GM06990 (cell line): Measurements from ENCODE around the gene PFDN6.
A peak's percentile ranks its signal among the peaks of the same experiment; 100 is the strongest.

Source experiments
- DNase-seq: peaks from one replicate; pipeline ENCODE4 v3.0.0-alpha.2; 2011; ENCODE audit not compliant: insufficient read length; ENCODE audit errors: extremely low read depth
- H3K27me3 ChIP-seq: replicated peaks from 2 replicates; pipeline ENCODE4 v1.6.0; 2011; ENCODE audit warnings: low read length; ENCODE audit not compliant: control insufficient read depth, insufficient read depth
- H3K36me3 ChIP-seq: 2 replicates; pipeline ENCODE4 v1.5.1; 2011; ENCODE audit warnings: low read length; ENCODE audit not compliant: control insufficient read depth, insufficient read depth
- H3K4me3 ChIP-seq: replicated peaks from 2 replicates; pipeline ENCODE4 v1.5.1; 2011; ENCODE audit warnings: low read depth, mild to moderate bottlenecking, control low read depth, low read length
- CTCF ChIP-seq: IDR thresholded peaks from 2 replicates; pipeline ENCODE4 v1.5.1; 2011; ENCODE audit warnings: low read length, control low read depth, mild to moderate bottlenecking, inconsistent platforms; ENCODE audit not compliant: insufficient read depth, poor library complexity, severe bottlenecking

The PFDN6 gene

GRCh38 chr6:33296797-33297405 is 7.5 kb downstream of the PFDN6 start:
- no peak for DNase-seq
- peaks cover 10% of the 10 kb centered on the region for H3K36me3 ChIP-seq
- TF ChIP-seq CTCF: no peak
- H3K4me3 ChIP-seq: peak overlapping the region; percentile 81; the same call in 1 of the 2 replicates
- no peaks in the 10 kb centered on the region for H3K27me3 ChIP-seq

- TF ChIP-seq CTCF: no peak
- Histone ChIP-seq H3K27me3 (no peaks in the 10 kb centered on the region), H3K36me3 (peaks cover 10% of the 10 kb centered on the region), H3K4me3 (peak overlapping the region; percentile 81)
- DNase-seq: no peak
These were observed 8.1 kb downstream of the PFDN6 start for GRCh38 chr6:33297406-33297955.

- Histone ChIP-seq H3K4me3 (peak overlapping the region; percentile 81), H3K36me3 (peaks cover 9% of the 10 kb centered on the region), H3K27me3 (no peaks in the 10 kb centered on the region)
- peak; percentile 15 for TF ChIP-seq CTCF
- DNase-seq: peak; percentile 67
These were observed 8.8 kb downstream of the PFDN6 start for GRCh38 chr6:33297956-33298772.

GRCh38 chr6:33298773-33299236 is 9.4 kb downstream of the PFDN6 start, which contains the start of gene RGL2:
RGL2 (minus strand) TSS chr6:33298942; CDS start chr6:33298610, 332 bp downstream.
- peak within 1 kb of the TSS; percentile 81 for H3K4me3 ChIP-seq
- no peak for TF ChIP-seq CTCF
- peaks cover 8% of the 10 kb centered on the region for H3K36me3 ChIP-seq
- peak; percentile 78 for DNase-seq
- H3K27me3 ChIP-seq: no peaks in the 10 kb centered on the region

GRCh38 chr6:33299237-33299944 is 10.0 kb downstream of the PFDN6 start:
- peaks cover 14% of the 10 kb centered on the region for H3K36me3 ChIP-seq
- peak; percentile 71 for TF ChIP-seq CTCF
- H3K4me3 ChIP-seq: peak overlapping the region; percentile 81
- DNase-seq: peak; percentile 95
- H3K27me3 ChIP-seq: no peaks in the 10 kb centered on the region
